H9 (cell line): ENCODE results near the gene ZNF765. TPM values are rescaled to one million over a fixed set of nuclear protein-coding genes. Genes with fewer than 3 reads are reported as not detected.
A peak's percentile ranks its signal among the peaks of the same experiment; 100 is the strongest.

ENCODE experiments used
- DNase-seq: peaks from one replicate; pipeline ENCODE4 v3.0.0-alpha.2; 2017
- H2AFZ ChIP-seq: one replicate; pipeline ENCODE4 v1.6.1; 2013; ENCODE audit warnings: mild to moderate bottlenecking, low read length, control low read depth, moderate library complexity
- H2AK5ac ChIP-seq: 2 replicates; pipeline ENCODE4 v1.6.1; 2013; ENCODE audit warnings: low read length, control low read depth, mixed read lengths; ENCODE audit not compliant: insufficient read length
- H2BK120ac ChIP-seq: one replicate; pipeline ENCODE4 v1.6.1; 2013; ENCODE audit warnings: low read depth, mild to moderate bottlenecking, low read length, control low read depth, inconsistent platforms; ENCODE audit not compliant: poor library complexity, severe bottlenecking
- H2BK12ac ChIP-seq: 2 replicates; pipeline ENCODE4 v1.6.1; 2013; ENCODE audit warnings: low read length, control low read depth, mixed read lengths, low read depth; ENCODE audit not compliant: insufficient read length
- H2BK15ac ChIP-seq: 2 replicates; pipeline ENCODE4 v1.6.1; 2013; ENCODE audit warnings: low read depth, low read length, control low read depth
- H2BK20ac ChIP-seq: one replicate; pipeline ENCODE4 v1.6.1; 2013; ENCODE audit warnings: low read depth, mild to moderate bottlenecking, low read length, control low read depth, inconsistent platforms; ENCODE audit not compliant: poor library complexity, severe bottlenecking
- H2BK5ac ChIP-seq: 2 replicates; pipeline ENCODE4 v1.6.1; 2013; ENCODE audit warnings: low read length, control low read depth, mixed read lengths; ENCODE audit not compliant: insufficient read length
- H3K14ac ChIP-seq: 2 replicates; pipeline ENCODE4 v1.6.1; 2013; ENCODE audit warnings: low read length, control low read depth; ENCODE audit not compliant: insufficient read depth
- H3K18ac ChIP-seq: 2 replicates; pipeline ENCODE4 v1.6.1; 2013; ENCODE audit warnings: low read depth, mild to moderate bottlenecking, mixed read lengths, low read length, control low read depth; ENCODE audit not compliant: insufficient read length
- H3K23ac ChIP-seq: 2 replicates; pipeline ENCODE4 v1.6.1; 2013; ENCODE audit warnings: low read length, control low read depth, mixed read lengths, low read depth; ENCODE audit not compliant: insufficient read length
- H3K23me2 ChIP-seq: 2 replicates; pipeline ENCODE4 v1.6.1; 2013; ENCODE audit warnings: low read depth, mild to moderate bottlenecking, mixed read lengths, low read length, control low read depth; ENCODE audit not compliant: insufficient read length, poor library complexity, severe bottlenecking
- H3K27ac ChIP-seq: 2 replicates; pipeline ENCODE4 v1.5.1; 2013; ENCODE audit warnings: low read length, control low read depth, mixed read lengths, low read depth; ENCODE audit not compliant: insufficient read length
- H3K27me3 ChIP-seq: 2 replicates; pipeline ENCODE4 v1.6.1; 2013; ENCODE audit warnings: low read length, control low read depth, inconsistent platforms; ENCODE audit not compliant: insufficient read depth
- H3K4ac ChIP-seq: 2 replicates; pipeline ENCODE4 v1.6.1; 2013; ENCODE audit warnings: low read depth, mild to moderate bottlenecking, control low read depth, inconsistent platforms, low read length, moderate library complexity
- H3K4me1 ChIP-seq: 2 replicates; pipeline ENCODE4 v1.6.1; 2013; ENCODE audit warnings: low read length, control low read depth, inconsistent platforms; ENCODE audit not compliant: insufficient read depth
- H3K4me2 ChIP-seq: 2 replicates; pipeline ENCODE4 v1.6.1; 2013; ENCODE audit warnings: low read length, control low read depth, mixed read lengths; ENCODE audit not compliant: insufficient read length, insufficient read depth
- H3K56ac ChIP-seq: 2 replicates; pipeline ENCODE4 v1.6.1; 2013; ENCODE audit warnings: low read depth, mild to moderate bottlenecking, mixed read lengths, low read length, control low read depth; ENCODE audit not compliant: insufficient read length
- H3K79me1 ChIP-seq: 2 replicates; pipeline ENCODE4 v1.6.1; 2013; ENCODE audit warnings: low read depth, mild to moderate bottlenecking, moderate library complexity, low read length, control low read depth, inconsistent platforms; ENCODE audit not compliant: insufficient read depth, poor library complexity, severe bottlenecking
- H3K79me2 ChIP-seq: 2 replicates; pipeline ENCODE4 v1.6.1; 2013; ENCODE audit warnings: low read length, control low read depth, inconsistent platforms; ENCODE audit not compliant: insufficient read depth
- H3K9ac ChIP-seq: 2 replicates; pipeline ENCODE4 v1.6.1; 2013; ENCODE audit warnings: low read length, control low read depth, mixed read lengths; ENCODE audit not compliant: insufficient read length; ENCODE audit errors: extremely low read depth
- H3K9me3 ChIP-seq: one replicate; pipeline ENCODE4 v1.6.1; 2013; ENCODE audit warnings: low read depth, low read length, inconsistent platforms; ENCODE audit not compliant: control insufficient read depth
- H3T11ph ChIP-seq: one replicate; pipeline ENCODE4 v1.6.1; 2013; ENCODE audit warnings: mild to moderate bottlenecking, low read length, control low read depth, inconsistent platforms
- H4K20me1 ChIP-seq: one replicate; pipeline ENCODE4 v1.6.1; 2013; ENCODE audit not compliant: control insufficient read depth, insufficient read length, insufficient read depth
- H4K5ac ChIP-seq: 2 replicates; pipeline ENCODE4 v1.6.1; 2013; ENCODE audit warnings: low read depth, mild to moderate bottlenecking, mixed read lengths, low read length, control low read depth; ENCODE audit not compliant: insufficient read length
- H4K8ac ChIP-seq: replicated peaks from 2 replicates; pipeline ENCODE4 v1.6.1; 2013; ENCODE audit warnings: low read length, control low read depth, mixed read lengths, low read depth; ENCODE audit not compliant: insufficient read length
- H4K91ac ChIP-seq: 2 replicates; pipeline ENCODE4 v1.6.1; 2013; ENCODE audit warnings: low read depth, mild to moderate bottlenecking, moderate library complexity, mixed read lengths, low read length, control low read depth; ENCODE audit not compliant: insufficient read length
- H3K27ac Mint-ChIP-seq, 3 experiments: 2 replicates in 2 of 3; 3 replicates in 1 of 3; pipeline ENCODE4 v1.8.0; 2020 to 2021; ENCODE audit warnings: mixed read lengths in 3 of 3, mild to moderate bottlenecking in 1 of 3, moderate library complexity in 1 of 3
- H3K27me3 Mint-ChIP-seq: 2 replicates; pipeline ENCODE4 v1.8.0; 2021; ENCODE audit warnings: low read depth, mild to moderate bottlenecking, moderate library complexity, mixed read lengths
- H3K36me3 Mint-ChIP-seq, 3 experiments: 2 replicates in 2 of 3; 3 replicates in 1 of 3; pipeline ENCODE4 v1.8.0; 2020 to 2021; ENCODE audit warnings: low read depth in 3 of 3, mixed read lengths in 3 of 3; ENCODE audit not compliant: insufficient read depth in 1 of 3
- H3K4me1 Mint-ChIP-seq, 2 experiments: 2 replicates each; pipeline ENCODE4 v1.8.0; 2020; ENCODE audit warnings: mixed read lengths in 2 of 2
- H3K4me3 Mint-ChIP-seq, 2 experiments: 2 replicates in 1 of 2; 3 replicates in 1 of 2; pipeline ENCODE4 v1.8.0; 2020 to 2021; ENCODE audit warnings: mild to moderate bottlenecking in 2 of 2, mixed read lengths in 2 of 2, moderate library complexity in 1 of 2
- H3K9me3 Mint-ChIP-seq, 2 experiments: 2 replicates in 1 of 2; 3 replicates in 1 of 2; pipeline ENCODE4 v1.8.0; 2020; ENCODE audit warnings: mild to moderate bottlenecking in 2 of 2, mixed read lengths in 2 of 2, moderate library complexity in 1 of 2
- CTCF ChIP-seq: fragments of 200-600 bp; sonication (generic); conservative IDR thresholded peaks from 3 replicates; pipeline ENCODE4 v1.8.0; 2021; ENCODE audit warnings: antibody characterized with exemption, mild to moderate bottlenecking
- WGBS: extraction: QIAGEN DNeasy Blood & Tissue Kit; methylation state at CpG from one replicate; pipeline ENCODE4 v1.1.7; 2013; ENCODE audit warnings: missing lambda C conversion rate, low lambda C conversion rate, mixed read lengths; ENCODE audit not compliant: insufficient read length; ENCODE audit errors: extremely low coverage; 5-methylcytosine and 5-hydroxymethylcytosine counted together
- total RNA-seq: library from RNA; stranded (reverse); gene quantifications from 2 replicates; pipeline ENCODE4 v1.2.1, GENCODE V29; 2021

The ZNF765 gene
- total RNA-seq, 1 experiment from 2014 or later = 20.4 TPM

GRCh38 chr19:53372196-53372595 is 22.8 kb upstream of the ZNF765 start:
- no peak overlapping the region for H2AFZ ChIP-seq
- H3K14ac ChIP-seq = no peak overlapping the region
- H3K4ac ChIP-seq = no peak overlapping the region
- H3K4me2 ChIP-seq = no peak overlapping the region
- H3K23me2 ChIP-seq = no peaks in the 10 kb centered on the region
- H3K79me1 ChIP-seq = no peaks in the 10 kb centered on the region
- TF ChIP-seq CTCF = no peak
- H2BK120ac ChIP-seq = no peak overlapping the region
- no peak overlapping the region for H3K18ac ChIP-seq
- H3K27me3 ChIP-seq = no peaks in the 10 kb centered on the region
- Mint-ChIP-seq H3K9me3 (no peaks in the 10 kb centered on the region), H3K4me1 (peaks cover 13 to 38% of the 10 kb centered on the region in 2 experiments), H3K27ac (peak overlapping the region in 1 of 3 experiments; percentile 72; a peak in 2 of 7 replicates), H3K4me3 (no peak overlapping the region; a peak in 1 of 5 replicates), H3K27me3 (no peaks in the 10 kb centered on the region), H3K36me3 (peaks cover 43 to 58% (median 54%) of the 10 kb centered on the region in 3 experiments)
- no peak overlapping the region for H2BK12ac ChIP-seq
- H3K27ac ChIP-seq = no peak overlapping the region
- H4K91ac ChIP-seq = no peak overlapping the region
- no peak overlapping the region for H4K5ac ChIP-seq
- no peak overlapping the region for H4K8ac ChIP-seq
- no peak overlapping the region for H2BK5ac ChIP-seq
- no peak overlapping the region for H3K9ac ChIP-seq
- DNase-seq = no peak
- H3K56ac ChIP-seq = no peak overlapping the region
- no peaks in the 10 kb centered on the region for H4K20me1 ChIP-seq
- H2BK20ac ChIP-seq = no peak overlapping the region
- no peaks in the 10 kb centered on the region; the same call in 1 of the 2 replicates for H3K4me1 ChIP-seq
- peaks cover 4% of the 10 kb centered on the region; the same call in 1 of the 2 replicates for H3K79me2 ChIP-seq
- H2AK5ac ChIP-seq = no peak overlapping the region
- WGBS = no CpG with 5 or more reads among the region's 4 CpGs
- no peak overlapping the region for H3K23ac ChIP-seq
- no peak overlapping the region for H3T11ph ChIP-seq
- H3K9me3 ChIP-seq = no peaks in the 10 kb centered on the region
- no peak overlapping the region for H2BK15ac ChIP-seq
